Stimulated activated CD4-positive, alpha-beta T cell treated with anti-CD3 and anti-CD28 coated beads, Interleukin-4, amount 100 ng/mL, for 24 hours (primary cell): ENCODE measurements around the gene WDFY2.

ENCODE experiments used
- DNase-seq: peaks from one replicate; pipeline ENCODE4 v3.0.0-alpha.2; 2020

The WDFY2 gene

GRCh38 chr13:51746802-51747201, 162.5 kb downstream of the WDFY2 start:
- DNase-seq, result no peak

DNA sequence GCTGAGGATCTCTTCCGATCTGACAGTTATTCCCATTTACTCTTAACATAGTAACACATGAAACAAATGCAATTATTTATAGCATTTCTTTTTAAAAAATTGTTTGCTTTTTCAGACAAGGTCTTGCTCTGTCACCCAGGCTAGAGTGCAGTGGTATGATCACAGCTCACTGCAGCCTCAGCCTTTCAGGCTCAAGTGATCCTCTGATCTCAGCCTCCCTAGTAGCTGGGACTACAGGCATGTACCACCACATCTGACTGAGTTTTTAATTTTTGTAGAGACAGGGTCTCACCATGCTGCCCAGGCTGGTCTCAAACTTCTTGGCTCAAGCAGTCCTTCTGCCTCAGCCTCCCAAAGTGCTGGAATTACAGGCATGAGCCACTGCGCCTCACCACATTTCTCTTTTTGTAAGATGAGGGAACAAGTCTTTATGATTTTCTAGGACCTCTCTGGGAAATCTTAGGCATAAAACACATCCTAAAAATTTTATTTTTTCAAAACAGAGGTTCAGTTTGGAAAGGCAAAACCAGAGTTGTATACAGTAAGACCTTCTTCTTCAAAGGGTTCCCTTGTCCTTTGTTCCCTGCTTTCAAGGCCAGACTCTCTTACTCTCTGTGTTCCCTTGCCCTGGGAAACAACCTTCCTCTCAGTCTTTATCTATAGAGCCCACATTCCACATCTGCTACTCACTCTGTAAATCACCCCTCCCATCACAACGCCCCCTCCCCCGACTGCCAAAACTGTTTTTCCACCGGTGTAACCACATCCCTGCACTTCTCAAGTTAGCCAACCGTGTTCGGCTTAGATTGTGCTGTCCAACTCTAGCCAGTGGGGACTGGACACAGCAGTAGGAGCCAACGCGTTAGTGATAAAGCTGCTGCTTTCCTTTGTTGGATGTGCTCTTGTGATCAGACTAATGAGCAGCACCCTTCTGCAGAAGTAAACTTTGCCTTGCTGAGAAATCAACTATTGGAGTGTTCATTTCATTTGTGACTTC, 163.5 kb downstream of the WDFY2 start:
- DNase-seq, result no peak

DNA sequence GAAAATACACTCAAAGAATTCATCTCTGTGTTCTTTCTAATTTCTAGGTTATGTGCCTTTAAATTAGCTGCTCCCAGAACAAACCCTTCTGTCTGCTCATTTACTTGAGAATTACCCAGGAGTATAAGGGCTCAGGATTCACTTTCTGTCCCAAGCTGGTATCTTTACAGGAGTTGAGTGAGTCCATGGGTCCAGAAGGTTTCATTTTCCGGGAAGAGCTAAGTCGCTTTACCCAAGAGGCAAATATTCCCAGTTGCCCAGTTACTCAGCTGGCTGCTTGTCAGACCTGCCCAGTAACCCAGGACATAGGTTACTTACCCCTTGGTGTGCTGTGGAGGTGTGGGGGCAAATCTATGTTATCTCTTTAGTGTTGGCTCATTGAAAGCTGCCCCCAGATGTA, 172.4 kb downstream of the WDFY2 start:
- DNase-seq, result no peak

- DNase-seq, result no peak
Measured at GRCh38 chr13:51758691-51759090, 174.4 kb downstream of the WDFY2 start.

GRCh38 chr13:51759240-51759639, 175.0 kb downstream of the WDFY2 start:
- DNase-seq, result no peak

- DNase-seq, result no peak
Measured at GRCh38 chr13:51760592-51760991, 176.3 kb downstream of the WDFY2 start.

- DNase-seq, result no peak
Measured at GRCh38 chr13:51761643-51762350, 177.5 kb downstream of the WDFY2 start.

DNA sequence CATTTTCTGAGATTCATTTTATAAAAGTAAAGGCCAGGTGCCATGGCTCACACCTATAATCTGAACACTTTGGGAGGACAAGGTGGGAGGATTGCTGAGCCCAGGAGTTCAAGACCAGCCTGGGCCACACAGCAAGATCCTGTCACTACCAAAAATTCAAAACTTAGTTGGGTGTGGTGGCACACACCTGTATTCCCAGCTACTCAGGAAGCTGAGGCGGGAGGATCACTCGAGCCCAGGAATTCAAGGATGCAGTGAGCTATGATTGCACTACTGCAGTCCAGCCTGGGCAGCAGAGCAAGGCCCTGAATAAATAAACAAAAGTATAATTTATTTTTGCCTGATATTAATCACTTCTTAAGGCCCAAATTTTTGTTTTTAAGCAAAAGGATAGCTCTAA, 179.2 kb downstream of the WDFY2 start:
- no peak for DNase-seq

DNA sequence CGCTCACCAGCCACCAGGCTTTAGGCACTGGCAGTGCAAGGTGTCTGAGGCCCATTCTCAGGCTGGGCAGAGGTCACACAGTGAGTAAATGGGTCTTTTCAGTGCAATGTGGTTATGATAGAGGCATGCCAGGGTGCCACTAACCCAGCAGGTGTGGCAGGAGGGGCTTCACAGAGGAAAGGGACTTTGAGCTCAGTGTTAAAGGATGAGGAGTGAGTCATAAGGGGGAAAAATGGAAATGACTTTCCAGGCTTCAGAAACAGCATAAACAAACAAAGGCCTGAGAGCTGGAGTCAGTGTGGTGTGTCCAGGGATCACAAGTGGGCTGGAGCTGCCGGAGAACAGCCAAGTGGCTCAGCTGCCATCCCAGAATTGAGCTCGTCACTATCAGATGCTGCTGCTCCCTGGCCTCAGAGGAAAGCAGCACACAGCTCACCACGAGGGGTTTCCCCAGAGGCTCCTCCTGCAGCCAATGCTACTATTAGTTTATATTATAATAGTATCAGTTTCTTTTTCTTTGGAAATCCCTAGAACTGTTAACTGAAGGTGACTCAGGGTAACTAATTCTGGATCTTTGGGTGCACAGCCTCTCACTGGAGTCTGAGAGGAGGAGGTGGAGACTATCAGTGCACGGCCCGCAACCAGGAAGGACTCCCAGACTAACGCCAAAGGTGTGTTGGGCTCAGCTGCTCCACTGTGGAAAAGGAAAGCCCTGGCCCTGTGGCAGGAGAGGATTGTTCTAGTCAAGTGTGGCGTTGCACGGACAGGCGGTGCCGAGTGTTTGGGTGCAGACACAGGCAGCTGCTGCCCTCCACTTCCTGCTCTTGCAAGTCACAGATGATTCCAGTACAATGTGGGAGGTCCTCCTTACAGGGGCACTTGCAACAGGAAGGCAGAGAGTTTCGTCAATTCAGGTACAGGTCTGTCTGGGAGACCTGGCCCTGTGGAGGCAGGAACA, 180.2 kb downstream of the WDFY2 start:
- DNase-seq, result peak; percentile 81

DNA sequence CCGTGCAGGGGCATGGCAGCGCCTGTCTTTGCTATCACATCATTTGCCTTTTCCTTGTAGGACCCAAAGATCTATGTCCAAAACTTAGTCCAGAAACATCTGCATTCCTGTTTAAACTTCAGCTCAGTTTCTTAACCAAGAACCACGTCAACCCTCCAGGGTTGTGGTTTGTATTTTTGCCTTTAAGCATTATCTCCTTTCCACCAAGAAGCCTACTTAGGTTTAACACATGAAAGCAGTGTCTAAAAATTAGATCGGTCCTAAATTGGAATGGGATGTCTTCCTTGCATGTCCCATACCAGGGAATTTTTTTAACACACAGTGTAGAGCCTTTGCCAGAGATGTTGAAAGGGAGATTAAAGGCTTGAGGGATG, 180.9 kb downstream of the WDFY2 start:
- DNase-seq, result no peak

GRCh38 chr13:51767100-51767499, 182.8 kb downstream of the WDFY2 start:
- DNase-seq, result no peak

DNA sequence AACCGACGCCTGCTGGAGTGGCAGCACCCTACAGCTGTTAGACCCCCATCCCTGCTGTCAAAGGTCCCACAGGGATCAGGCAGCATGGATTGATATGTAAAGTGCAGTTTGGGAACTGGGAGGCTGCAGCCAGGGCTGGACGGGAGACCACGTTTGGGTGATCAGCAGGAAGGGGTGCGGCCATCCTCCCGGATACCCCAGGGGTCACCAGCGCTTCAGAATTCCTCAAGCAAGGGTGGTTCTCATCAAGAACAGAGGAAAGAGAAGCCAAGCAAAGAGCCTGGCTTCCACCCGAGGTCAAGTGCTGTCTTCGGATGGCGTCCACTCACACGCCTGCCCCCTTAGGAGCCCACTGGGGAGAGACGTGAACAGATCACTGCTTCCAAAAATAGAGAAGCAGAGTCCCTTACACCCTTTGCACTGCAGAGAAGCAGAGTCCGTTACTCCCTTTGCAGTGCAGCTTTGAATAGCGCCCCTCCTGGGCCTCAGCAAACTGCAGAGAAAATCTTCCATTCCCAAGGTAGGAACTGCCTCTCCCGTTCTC, 184.2 kb downstream of the WDFY2 start:
- no peak for DNase-seq

DNA sequence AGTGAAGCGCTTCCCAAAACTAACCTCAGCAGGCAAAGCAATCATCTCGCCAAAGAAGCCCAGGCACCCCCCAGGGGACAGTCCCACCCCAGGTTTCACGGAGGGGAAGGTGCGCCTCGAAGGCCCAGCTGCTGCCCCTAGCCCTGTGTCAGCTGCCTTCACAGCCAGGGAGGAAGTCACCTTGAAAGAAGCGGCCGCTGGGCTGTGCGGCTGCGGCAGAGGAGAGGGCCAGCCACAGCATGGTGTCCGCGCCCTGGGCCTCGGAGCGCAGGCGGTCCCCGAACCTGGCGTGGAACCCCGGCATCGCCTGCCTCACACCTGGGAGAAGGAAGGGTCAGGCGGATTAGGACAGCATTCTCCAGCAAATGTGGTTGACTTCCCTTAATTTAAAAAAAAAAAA, 184.7 kb downstream of the WDFY2 start:
- no peak for DNase-seq

GRCh38 chr13:51769455-51770127, 185.3 kb downstream of the WDFY2 start:
- no peak for DNase-seq

DNA sequence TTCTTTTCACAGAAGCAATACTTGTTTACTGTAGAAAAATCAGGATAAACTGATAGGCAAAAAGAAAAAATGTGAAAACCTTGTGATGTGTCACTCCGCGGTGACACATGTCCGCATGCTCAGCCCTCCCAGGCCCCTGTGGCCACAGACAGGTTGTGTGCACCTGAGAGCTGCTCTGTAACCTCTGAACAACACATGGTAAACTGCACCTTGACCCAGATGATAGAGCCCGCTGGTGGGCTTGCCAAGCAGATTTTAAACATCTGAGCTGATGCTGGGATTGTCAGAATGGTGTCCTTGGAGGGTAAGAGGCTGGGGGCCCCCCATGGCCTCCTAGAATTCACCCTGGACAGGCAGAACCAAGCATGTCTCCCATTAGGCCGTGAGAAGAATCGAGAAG, 185.9 kb downstream of the WDFY2 start:
- no peak for DNase-seq

DNA sequence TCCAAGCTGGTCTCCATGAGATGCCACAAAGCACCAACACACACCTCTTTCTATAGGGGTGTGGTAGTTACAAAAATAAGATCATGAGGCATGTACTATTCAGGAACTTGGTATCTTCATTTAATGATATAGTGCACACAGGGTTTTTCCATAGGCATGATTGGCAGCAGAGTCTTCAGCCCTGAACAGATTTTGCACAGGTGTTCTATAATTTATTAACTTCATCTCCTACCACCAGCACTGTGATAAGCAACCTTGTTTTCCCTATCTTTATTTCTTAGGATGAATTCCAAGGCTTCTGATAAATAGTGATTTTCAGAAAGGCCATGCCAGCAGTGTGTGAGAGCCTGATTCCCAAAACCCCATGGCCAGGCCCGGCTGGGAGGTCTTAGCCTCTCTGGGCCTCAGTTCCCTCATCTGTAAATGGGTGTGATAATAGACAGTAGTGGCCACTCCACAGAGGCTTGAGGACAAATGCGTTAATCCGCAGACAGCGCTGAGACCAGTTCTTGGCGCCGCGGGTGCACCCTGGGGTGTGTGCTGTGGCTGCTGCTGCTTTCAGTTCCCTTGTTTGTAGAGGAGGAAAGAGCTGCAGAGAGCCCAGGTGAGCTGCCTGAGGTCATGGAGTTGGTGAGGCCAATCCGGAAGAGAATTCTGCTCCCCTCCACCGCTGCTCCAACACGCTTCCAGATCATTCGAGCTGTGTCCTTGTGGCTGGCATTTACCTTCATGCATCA, 186.6 kb downstream of the WDFY2 start:
- DNase-seq, result no peak

DNA sequence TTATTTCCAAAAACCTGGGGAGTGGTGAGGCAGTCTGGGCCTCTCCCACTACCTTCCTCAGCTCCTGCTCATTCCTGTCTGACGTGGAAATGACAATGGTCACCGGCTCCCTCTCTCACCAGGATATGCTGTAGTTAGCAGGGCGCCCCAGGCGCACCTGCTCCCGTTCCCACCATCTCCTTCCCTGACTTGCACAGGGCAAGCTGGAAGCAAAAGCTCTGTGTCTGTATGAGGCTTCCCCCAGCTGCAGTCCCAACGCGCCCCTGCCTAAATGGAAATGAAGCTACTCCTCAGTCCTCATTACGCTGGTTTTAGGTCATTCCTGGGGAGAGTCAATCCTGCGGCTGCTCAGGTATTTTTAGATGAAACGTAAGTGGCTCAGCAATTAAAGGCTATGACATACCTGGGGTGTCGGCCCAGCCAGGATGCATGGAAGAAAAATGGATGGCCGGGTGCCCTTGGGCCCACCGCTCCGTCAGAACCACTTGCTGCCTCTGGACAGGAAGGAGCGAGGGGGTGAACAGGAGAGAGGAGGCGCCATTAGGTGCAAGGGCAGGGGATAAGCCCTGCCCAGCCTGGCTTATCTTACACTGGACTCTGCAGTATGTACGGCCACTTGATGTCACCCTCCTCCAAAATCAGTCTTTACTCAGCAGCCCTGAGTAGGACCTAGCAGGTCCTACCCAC, 187.3 kb downstream of the WDFY2 start:
- no peak for DNase-seq

GRCh38 chr13:51772105-51772455, 187.8 kb downstream of the WDFY2 start:
- DNase-seq, result no peak

DNA sequence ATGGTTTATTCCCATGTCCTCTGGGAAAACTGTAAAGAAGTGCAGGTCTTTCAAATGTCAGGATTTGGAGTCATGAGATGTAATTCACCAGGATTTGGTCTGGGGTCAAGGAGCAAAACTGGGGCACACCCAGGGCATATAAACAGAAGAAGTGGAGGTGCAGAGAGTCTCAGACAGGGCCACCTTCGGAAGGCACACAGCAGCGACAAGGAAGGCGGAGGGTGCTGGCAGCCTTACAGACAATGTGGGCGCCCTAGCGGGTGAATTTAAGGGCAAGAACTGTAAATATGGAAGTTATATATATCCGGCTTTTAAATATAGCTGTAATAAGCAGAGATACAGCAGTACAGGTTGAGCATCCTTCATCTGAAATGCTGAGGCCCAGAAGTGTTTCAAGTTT, 188.5 kb downstream of the WDFY2 start:
- DNase-seq, result no peak

GRCh38 chr13:51773515-51773914, 189.3 kb downstream of the WDFY2 start:
- DNase-seq, result no peak

- DNase-seq, result no peak
Measured at GRCh38 chr13:51776179-51776578, 191.9 kb downstream of the WDFY2 start.
